LNCAP (cell line): ENCODE results near the gene SMPD1.

ENCODE experiments used
- CTCF ChIP-seq: fragments of 450-650 bp; IDR thresholded peaks from 2 replicates; pipeline ENCODE4 v1.5.1; 2017; ENCODE audit warnings: mild to moderate bottlenecking

SMPD1 gene

DNA sequence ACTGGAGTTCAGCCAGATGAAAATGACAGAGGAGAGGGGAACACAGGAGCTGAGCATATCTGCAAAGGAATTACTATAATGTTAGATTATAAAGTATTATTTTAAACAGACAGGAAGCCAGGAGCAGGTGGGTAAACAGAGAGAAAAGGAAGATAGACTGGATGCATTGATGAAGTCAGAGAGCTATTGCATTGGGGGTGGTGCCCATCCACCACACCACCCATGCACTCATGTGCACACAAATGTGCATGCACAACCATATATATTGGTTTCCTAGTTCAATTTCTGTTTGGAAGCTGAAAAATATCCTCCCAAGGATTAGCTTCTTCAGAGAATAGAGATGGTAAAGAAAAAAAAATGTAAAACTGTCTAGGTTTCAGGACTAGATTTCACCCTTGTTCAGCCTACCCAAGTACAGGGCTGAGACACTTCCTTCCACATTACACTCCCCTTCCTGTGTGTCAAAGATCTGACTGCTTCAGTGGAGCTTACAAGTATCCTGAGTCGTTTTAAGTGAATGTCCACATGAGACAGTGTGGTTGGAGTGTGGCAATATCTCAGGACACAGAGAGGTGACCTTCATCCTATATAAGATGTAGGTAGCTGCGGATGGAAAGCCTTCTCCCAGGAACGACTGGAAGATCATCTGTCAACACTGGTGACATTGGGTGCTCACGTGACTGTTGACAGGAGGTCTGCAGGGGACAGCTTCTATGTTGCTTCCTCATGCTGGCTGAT is 12.2 kb upstream of the SMPD1 start:
- TF ChIP-seq CTCF, result no peak

- no peak for TF ChIP-seq CTCF
These were observed 11.7 kb upstream of the SMPD1 start for GRCh38 chr11:6378640-6378989.

GRCh38 chr11:6385046-6385777 is 5.1 kb upstream of the SMPD1 start:
- no peak for TF ChIP-seq CTCF

GRCh38 chr11:6387811-6388599 is 2.3 kb upstream of the SMPD1 start:
- no peak for TF ChIP-seq CTCF

GRCh38 chr11:6388748-6389147 is 1.5 kb upstream of the SMPD1 start:
- TF ChIP-seq CTCF, result no peak

GRCh38 chr11:6390718-6391469 is 620 bp downstream of the SMPD1 start:
- TF ChIP-seq CTCF, result no peak

DNA sequence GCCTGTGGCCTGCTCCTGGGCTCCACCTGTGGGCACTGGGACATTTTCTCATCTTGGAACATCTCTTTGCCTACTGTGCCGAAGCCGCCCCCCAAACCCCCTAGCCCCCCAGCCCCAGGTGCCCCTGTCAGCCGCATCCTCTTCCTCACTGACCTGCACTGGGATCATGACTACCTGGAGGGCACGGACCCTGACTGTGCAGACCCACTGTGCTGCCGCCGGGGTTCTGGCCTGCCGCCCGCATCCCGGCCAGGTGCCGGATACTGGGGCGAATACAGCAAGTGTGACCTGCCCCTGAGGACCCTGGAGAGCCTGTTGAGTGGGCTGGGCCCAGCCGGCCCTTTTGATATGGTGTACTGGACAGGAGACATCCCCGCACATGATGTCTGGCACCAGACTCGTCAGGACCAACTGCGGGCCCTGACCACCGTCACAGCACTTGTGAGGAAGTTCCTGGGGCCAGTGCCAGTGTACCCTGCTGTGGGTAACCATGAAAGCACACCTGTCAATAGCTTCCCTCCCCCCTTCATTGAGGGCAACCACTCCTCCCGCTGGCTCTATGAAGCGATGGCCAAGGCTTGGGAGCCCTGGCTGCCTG is 1.4 kb downstream of the SMPD1 start:
- no peak for TF ChIP-seq CTCF
